ENCODE measurements around the gene CENPH.
"Not testable (repeated sequence)": the region's sequence is repeated elsewhere in the genome, so short reads cannot be mapped to it uniquely, and the experiment has no call there.

The CENPH gene, protein sequence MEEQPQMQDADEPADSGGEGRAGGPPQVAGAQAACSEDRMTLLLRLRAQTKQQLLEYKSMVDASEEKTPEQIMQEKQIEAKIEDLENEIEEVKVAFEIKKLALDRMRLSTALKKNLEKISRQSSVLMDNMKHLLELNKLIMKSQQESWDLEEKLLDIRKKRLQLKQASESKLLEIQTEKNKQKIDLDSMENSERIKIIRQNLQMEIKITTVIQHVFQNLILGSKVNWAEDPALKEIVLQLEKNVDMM
- 3.9 to 25.6 (median 11.5) reads per million in 3 experiments for total RNA-seq

GRCh38 chr5:69189162-69190086 lies at the start of gene CENPH:
Gene CENPH, plus strand, starts transcription at chr5:69189583. Its CDS starts 52 bp downstream, at chr5:69189635.
- DNase-seq, result peak; percentile 90

GRCh38 chr5:69140239-69140638 lies 49.1 kb upstream of the CENPH start:
- not testable (repeated sequence) for DNase-seq

- DNase-seq, result no peak
These were observed 48.6 kb upstream of the CENPH start for GRCh38 chr5:69140827-69141226.

DNA sequence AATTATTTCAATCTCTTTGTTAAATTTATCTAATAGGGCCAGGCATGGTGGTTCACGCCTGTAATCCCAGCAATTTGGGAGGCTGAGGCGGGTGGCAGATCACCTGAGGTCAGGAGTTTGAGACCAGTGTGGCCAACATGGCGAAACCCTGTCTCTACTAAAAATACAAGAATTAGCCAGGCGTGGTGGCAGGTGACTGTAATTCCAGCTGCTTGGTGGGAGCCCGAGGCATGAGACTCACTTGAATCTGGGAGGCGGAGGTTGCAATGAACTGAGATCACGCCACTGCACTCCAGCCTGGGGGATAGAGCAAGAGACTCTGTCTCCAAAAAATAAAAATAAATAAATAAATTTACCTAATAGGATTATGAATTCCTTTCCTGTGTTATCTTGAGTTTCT lies 40.8 kb upstream of the CENPH start:
- DNase-seq, result not testable (repeated sequence)

- no peak for DNase-seq
These were observed 40.3 kb upstream of the CENPH start for GRCh38 chr5:69148981-69149675.

- no peak for DNase-seq
These were observed 39.7 kb upstream of the CENPH start for GRCh38 chr5:69149676-69150010.

DNA sequence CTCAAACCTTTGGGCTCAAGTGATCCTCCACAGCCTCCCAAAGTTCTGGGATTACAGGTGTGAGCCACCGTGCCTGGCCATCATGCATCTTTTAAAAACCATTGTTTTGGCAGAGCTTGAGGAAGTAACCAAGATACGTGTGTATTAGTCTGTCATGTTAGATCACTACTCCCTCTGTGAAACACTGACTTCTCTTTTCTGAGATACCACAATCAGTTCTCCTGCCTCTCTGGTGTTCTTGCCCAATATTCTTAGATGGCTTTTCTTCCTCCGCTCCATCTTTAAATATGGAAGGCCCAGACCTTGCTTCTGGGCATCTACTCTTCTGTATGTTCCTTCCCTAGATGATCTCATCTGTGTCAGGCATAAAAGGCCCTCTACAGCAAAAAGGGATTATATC lies 36.7 kb upstream of the CENPH start:
- no peak for DNase-seq

DNA sequence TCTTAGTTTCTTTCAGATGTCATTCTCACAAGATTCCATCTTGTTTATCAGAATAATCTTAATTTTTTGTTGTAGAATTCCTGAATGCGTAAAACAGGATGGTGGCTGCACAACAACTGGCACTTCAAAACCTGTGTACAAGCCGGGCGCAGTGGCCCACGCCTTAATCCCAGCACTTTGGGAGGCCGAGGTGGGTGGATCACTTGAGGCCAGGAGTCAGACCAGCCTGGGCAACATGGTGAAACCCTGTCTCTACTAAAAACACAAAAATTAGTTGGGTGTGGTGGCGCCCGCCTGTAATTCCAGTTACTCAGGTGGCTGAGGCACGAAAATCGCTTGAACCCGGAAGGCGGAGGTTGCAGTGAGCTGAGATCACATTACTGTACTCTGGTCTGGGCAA lies 32.9 kb upstream of the CENPH start:
- no peak for DNase-seq

DNA sequence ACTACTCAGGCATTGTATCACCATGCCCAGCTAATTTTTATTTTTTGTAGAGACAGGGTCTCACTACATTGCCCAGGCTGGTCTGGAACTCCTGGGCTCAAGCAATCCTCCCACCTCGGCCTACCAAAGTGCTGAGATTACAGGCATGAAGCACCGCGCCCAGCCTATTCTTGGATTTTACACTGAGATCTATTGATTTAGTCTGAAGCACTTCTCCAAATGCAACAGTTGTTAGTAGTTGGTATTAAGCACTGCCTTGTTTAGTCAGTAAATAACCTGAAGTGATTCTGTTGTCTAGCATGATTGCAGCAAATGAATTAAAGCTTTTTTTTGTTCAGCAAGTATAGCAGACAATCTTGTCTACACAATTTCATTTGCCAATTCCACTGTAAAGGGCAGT lies 31.3 kb upstream of the CENPH start:
- no peak for DNase-seq

DNA sequence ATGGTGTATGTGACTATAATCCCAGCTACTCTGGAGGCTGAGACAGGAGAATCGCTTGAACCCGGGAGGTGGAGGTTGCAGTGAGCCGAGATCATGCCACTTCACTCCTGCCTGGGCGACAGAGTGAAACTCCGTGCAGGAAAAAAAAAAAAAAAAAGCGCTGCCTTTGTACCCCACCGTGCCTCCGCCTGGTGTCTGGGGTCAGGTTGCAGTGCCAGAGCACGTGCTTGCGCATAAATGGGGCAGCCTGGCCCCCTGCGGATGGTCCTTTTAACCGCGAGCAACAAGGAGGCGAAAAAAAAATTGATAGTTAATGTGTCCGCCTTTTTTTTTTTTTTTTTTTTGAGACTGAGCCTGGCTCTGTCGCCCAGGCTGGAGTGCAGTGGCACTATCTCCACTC lies 28.7 kb upstream of the CENPH start:
- DNase-seq, result no peak

DNA sequence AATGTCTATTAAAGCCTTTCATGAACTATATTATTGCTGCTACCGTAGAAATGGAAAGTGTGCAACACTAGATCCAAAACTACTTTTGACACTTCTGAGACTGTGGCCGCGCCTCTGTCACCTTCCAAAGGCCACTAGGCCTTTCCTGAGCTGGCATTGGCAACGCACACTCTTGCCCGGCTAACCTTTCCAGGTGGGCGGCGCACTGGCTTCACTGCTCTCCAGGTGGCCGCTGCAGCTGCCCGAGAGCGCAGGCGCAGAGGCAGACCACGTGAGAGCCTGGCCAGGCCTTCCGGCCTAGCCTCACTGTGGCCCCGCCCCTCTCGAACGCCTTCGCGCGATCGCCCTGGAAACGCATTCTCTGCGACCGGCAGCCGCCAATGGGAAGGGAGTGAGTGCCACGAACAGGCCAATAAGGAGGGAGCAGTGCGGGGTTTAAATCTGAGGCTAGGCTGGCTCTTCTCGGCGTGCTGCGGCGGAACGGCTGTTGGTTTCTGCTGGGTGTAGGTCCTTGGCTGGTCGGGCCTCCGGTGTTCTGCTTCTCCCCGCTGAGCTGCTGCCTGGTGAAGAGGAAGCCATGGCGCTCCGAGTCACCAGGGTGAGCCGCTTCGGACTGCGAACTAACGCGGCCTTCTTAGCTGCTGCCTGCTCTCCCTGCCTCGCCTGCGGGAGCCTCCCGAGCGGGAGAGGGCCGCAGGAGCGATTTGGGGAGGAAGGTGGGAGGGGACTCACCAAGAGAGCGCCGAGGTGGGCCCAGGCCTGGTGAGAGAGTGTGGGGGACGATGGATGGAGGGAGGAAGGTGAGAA lies 22.5 kb upstream of the CENPH start, which contains the start of gene CCNB1:
TSS of gene CCNB1 (plus strand) at position 465 of the 807 bp plus-strand sequence. CDS start at position 578, 113 bp downstream.
- peak; percentile 96 for DNase-seq

DNA sequence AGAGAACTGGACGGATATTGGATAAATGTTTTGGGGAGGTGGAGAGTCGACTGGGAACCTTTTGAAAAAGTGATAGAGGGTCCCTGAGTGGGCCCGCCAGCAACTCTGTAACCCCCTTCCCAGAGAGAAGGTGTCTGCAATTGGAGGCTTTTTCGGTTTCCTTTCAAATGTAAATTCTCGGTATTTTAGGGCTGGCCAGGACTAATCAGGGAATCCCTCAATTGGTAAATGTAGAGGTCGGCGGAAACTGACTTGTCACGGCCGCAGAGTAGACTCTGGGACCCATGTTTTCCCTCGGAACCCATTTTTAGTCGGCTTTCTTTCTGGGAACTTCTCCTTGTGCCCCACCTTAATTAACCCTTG lies 21.9 kb upstream of the CENPH start:
- DNase-seq, result no peak

DNA sequence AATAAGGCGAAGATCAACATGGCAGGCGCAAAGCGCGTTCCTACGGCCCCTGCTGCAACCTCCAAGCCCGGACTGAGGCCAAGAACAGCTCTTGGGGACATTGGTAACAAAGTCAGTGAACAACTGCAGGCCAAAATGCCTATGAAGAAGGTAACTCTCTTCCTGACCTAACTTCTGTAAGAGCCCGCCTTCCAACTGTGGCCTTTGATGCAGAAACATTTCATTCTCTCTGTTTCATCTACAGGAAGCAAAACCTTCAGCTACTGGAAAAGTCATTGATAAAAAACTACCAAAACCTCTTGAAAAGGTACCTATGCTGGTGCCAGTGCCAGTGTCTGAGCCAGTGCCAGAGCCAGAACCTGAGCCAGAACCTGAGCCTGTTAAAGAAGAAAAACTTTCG lies 21.5 kb upstream of the CENPH start:
- no peak for DNase-seq

- no peak for DNase-seq
These were observed 18.9 kb upstream of the CENPH start for GRCh38 chr5:69170495-69170894.

GRCh38 chr5:69170969-69171368 lies 18.4 kb upstream of the CENPH start:
- DNase-seq, result no peak

DNA sequence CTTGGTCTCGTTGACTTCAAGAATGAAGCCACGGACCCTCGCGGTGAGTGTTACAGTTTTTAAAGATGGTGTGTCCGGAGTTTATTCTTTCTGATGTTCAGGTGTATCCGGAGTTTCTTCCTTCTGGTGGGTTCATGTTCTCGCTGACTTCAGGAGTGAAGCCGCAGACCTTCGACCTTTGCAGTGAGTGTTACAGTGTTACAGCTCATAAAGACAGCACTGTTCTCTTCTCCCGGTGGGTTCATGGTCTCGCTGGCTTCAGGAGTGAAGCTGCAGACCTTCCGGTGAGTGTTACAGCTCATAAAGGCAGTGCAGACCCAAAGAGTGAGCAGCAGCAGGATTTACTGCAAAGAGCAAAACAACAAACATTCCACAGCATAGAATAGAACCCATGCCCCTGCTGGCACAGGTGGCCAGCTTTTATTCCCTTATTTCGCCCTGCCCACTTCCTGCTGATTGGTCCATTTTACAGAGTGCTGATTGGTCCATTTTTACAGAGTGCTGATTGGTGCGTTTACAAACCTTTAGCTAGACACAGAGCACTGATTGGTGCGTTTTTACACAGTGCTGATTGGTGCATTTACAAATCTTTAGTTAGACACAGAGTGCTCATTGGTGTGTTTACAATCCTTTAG lies 7.6 kb upstream of the CENPH start:
- not testable (repeated sequence) for DNase-seq

DNA sequence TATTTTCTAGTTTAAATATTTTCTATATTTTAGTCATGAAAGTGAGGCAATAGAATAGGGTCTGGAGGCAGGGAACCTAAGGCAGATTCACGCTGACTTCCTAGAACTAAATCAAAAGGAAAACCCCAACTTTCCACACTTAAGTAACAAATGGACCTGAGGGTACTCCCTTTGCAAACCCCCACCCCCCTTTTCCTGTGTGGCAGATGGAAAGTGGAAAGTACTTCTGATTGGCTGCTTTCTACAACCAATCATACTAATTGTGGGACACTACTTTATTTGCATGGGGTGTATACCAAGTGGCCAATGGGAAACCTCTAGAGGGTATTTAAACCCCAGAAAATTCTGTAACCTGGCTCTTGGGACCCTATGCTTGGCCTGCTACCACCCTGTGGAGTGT lies 4.8 kb upstream of the CENPH start:
- no peak for DNase-seq

DNA sequence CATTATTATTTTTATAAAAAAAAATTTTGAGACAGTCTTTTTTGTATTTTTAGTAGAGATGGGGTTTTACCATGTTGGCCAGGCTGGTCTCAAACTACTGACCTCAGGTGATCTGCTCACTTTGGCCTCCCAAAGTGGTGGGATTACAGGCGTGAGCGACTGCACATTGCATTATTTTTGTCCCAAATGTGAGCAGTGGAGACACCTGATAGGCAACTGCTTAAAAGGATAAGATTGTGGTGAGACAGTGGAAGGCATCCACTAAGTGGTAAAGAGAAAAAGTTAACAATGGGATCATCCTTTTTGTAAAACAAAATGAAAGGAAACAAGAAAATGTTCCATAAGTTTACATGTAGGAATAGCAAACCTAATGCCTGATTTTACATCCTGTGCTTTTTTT lies 2.0 kb upstream of the CENPH start:
- no peak for DNase-seq

DNA sequence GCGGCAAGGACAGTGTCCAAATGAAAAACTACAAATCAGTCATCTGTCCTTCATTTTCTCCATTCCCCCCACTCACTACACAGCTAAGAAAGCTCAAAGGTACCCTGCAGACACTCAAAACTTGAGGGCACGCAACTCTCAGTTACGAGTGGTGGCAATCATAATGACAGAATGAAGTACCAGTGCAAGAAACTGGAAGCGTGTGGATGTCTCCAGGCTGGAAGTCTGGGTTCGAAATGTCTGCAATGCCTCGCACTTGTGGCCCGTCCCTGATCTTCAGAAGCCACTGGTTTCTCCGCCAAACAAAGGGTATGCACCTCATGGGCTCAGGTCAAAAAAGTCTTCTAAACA lies 597 bp upstream of the CENPH start:
- no peak for DNase-seq

- DNase-seq, result no peak
These were observed 13.1 kb downstream of the CENPH start for GRCh38 chr5:69202497-69202896.

DNA sequence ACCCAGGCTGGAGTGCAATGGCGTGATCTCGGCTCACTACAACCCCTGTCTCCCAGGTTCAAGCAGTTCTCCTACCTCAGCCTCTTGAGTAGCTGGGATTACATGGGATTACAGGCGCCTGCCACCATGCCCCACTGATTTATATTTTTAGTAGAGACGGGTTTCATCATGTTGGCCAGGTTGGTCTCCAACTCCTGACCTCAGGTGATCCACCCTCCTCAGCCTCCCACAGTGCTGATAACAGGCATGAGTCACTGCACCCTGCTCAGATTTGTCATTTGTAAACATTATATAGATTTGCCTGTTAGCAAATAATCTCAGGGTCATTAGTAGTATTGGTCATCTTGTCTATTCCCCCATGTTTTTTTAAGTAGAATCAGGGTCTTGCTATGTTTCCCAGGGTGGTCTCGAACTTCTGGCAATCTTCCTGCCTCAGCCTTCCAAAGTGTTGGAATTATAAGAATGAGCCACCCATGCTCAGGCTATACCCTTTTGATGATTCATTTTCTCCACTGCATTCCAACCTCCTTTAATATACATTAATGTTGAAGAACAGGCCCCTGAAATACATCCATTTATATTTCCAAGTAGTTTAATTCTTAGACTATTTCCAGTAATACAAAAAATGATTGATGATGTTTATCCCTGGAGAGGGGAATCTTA lies 17.3 kb downstream of the CENPH start:
- DNase-seq, result no peak

GRCh38 chr5:69209602-69210001 lies 20.2 kb downstream of the CENPH start:
- DNase-seq, result no peak
